GM23338 (cell line): ENCODE results near the gene IGF2R. TPM values are rescaled to one million over a fixed set of nuclear protein-coding genes. Genes with fewer than 3 reads are reported as not detected.

Source experiments
- ATAC-seq: fragments of 200-7000 bp; cut with Tn5 transposase; 3 replicates; pipeline ENCODE4 v1.9.1; 2020
- DNase-seq: peaks from one replicate; pipeline ENCODE4 v3.0.0-alpha.2; 2015; ENCODE audit warnings: low spot score
- H2AFZ ChIP-seq: fragments of 200-600 bp; sonication (generic); 2 replicates; pipeline ENCODE4 v1.8.0; 2016; ENCODE audit warnings: antibody characterized with exemption, mild to moderate bottlenecking, moderate library complexity
- H3F3A ChIP-seq: fragments of 200-600 bp; sonication (generic); replicated peaks from 2 replicates; pipeline ENCODE4 v1.8.0; 2017; ENCODE audit warnings: antibody characterized with exemption, mixed run types, low read depth
- H3K27ac ChIP-seq: fragments of 200-600 bp; sonication (generic); 2 replicates; pipeline ENCODE4 v1.6.1; 2016; ENCODE audit warnings: low read depth
- H3K27me3 ChIP-seq: fragments of 200-600 bp; sonication (generic); 2 replicates; pipeline ENCODE4 v1.8.0; 2016; ENCODE audit warnings: mild to moderate bottlenecking, mixed run types, moderate library complexity; ENCODE audit not compliant: insufficient read depth
- H3K36me3 ChIP-seq: fragments of 200-600 bp; sonication (generic); 2 replicates; pipeline ENCODE4 v1.8.0; 2016; ENCODE audit warnings: mild to moderate bottlenecking; ENCODE audit not compliant: insufficient read depth
- H3K4me1 ChIP-seq: fragments of 200-600 bp; sonication (generic); 2 replicates; pipeline ENCODE4 v1.8.0; 2016; ENCODE audit warnings: mild to moderate bottlenecking, moderate library complexity; ENCODE audit not compliant: insufficient read depth
- H3K4me2 ChIP-seq: fragments of 200-600 bp; sonication (generic); 2 replicates; pipeline ENCODE4 v1.7.1; 2017; ENCODE audit warnings: mixed run types
- H3K4me3 ChIP-seq: fragments of 200-600 bp; sonication (generic); 2 replicates; pipeline ENCODE4 v1.6.1; 2016; ENCODE audit warnings: mixed run types
- H3K79me2 ChIP-seq: fragments of 200-600 bp; sonication (generic); replicated peaks from 2 replicates; pipeline ENCODE4 v1.8.0; 2017; ENCODE audit warnings: mild to moderate bottlenecking; ENCODE audit not compliant: insufficient read depth
- H3K9me2 ChIP-seq: fragments of 200-600 bp; sonication (generic); 2 replicates; pipeline ENCODE4 v1.8.0; 2017; ENCODE audit not compliant: insufficient read depth
- H4K20me1 ChIP-seq: fragments of 200-600 bp; sonication (generic); replicated peaks from 2 replicates; pipeline ENCODE4 v1.8.0; 2017; ENCODE audit warnings: mild to moderate bottlenecking; ENCODE audit not compliant: insufficient read depth
- H3K27ac Mint-ChIP-seq: 2 replicates; pipeline ENCODE4 v1.8.0; 2020; ENCODE audit warnings: inconsistent platforms, mild to moderate bottlenecking, moderate library complexity, mixed read lengths
- H3K27me3 Mint-ChIP-seq: 3 replicates; pipeline ENCODE4 v1.8.0; 2022; ENCODE audit warnings: low read depth, mild to moderate bottlenecking, moderate library complexity, mixed read lengths, inconsistent platforms; ENCODE audit not compliant: insufficient read depth, poor library complexity
- H3K36me3 Mint-ChIP-seq: 3 replicates; pipeline ENCODE4 v1.8.0; 2021; ENCODE audit warnings: low read depth, mild to moderate bottlenecking, inconsistent platforms, moderate library complexity, mixed read lengths
- H3K4me1 Mint-ChIP-seq: 3 replicates; pipeline ENCODE4 v1.8.0; 2020; ENCODE audit warnings: mild to moderate bottlenecking, inconsistent platforms, mixed read lengths
- H3K4me3 Mint-ChIP-seq: 3 replicates; pipeline ENCODE4 v1.8.0; 2021; ENCODE audit warnings: moderate library complexity, mild to moderate bottlenecking, inconsistent platforms, mixed read lengths
- H3K9me3 Mint-ChIP-seq: 3 replicates; pipeline ENCODE4 v1.8.0; 2020; ENCODE audit warnings: moderate library complexity, mild to moderate bottlenecking, inconsistent platforms, mixed read lengths
- POLR2AphosphoS5 ChIP-seq: IDR thresholded peaks from 2 replicates; pipeline ENCODE4 v1.6.1; 2016; ENCODE audit warnings: antibody characterized with exemption, low read depth
- polyA plus RNA-seq: library from polyadenylated mRNA; unstranded; fragments of >200 nt; fragmentation: Nextera tagmentation; extraction: Ambion mirVana; gene quantifications from 2 replicates; pipeline ENCODE4 v1.2.1, GENCODE V29; 2016
- total RNA-seq: library from RNA; depleted of rRNA; stranded (reverse); fragments of >200 nt; shearing (Covaris generic); gene quantifications from 2 replicates; pipeline ENCODE4 v1.2.3, GENCODE V29; 2014
- TF ChIP-seq, protein P1 (sequence below): fragments of 250-450 bp; sonication (Bioruptor Pico); IDR thresholded peaks from 2 replicates; pipeline ENCODE4 v1.5.0; 2020; ENCODE audit warnings: mild to moderate bottlenecking, moderate library complexity
- TF ChIP-seq, protein P2 (sequence below): IDR thresholded peaks from one replicate; pipeline ENCODE4 v1.6.1; 2018; ENCODE audit warnings: antibody characterized with exemption; ENCODE audit not compliant: unreplicated experiment

The IGF2R gene
- total and polyA plus RNA-seq, 2 experiments from 2014 or later: 12.5 to 76.4 TPM

GRCh38 chr6:160005211-160005610, 36.3 kb downstream of the IGF2R start:
- DNase-seq (no peak), ATAC-seq (peak; percentile 63)
- H3K36me3 Mint-ChIP-seq: peaks cover 12% of the 10 kb centered on the region
- H3K4me1 ChIP-seq: no peaks in the 10 kb centered on the region
- H3K27me3 ChIP-seq: no peaks in the 10 kb centered on the region
- peaks cover 36% of the 10 kb centered on the region for H4K20me1 ChIP-seq
- H3K4me1 Mint-ChIP-seq: peaks cover 29% of the 10 kb centered on the region
- TF ChIP-seq POLR2AphosphoS5: no peak
- H2AFZ ChIP-seq: no peak overlapping the region
- H3K9me3 Mint-ChIP-seq: no peaks in the 10 kb centered on the region
- H3K27ac Mint-ChIP-seq: no peak overlapping the region
- H3K27ac ChIP-seq: no peak overlapping the region
- peaks cover 10% of the 10 kb centered on the region for H3K27me3 Mint-ChIP-seq
- no peaks in the 10 kb centered on the region for H3K36me3 ChIP-seq
- peaks cover 80% of the 10 kb centered on the region for H3K79me2 ChIP-seq
- no peaks in the 10 kb centered on the region for H3F3A ChIP-seq
- peak overlapping the region; percentile 72 for H3K4me2 ChIP-seq
- H3K4me3 ChIP-seq: peak overlapping the region; percentile 46
- peak overlapping the region; percentile 63; the same call in 2 of the 3 replicates for H3K4me3 Mint-ChIP-seq
- H3K9me2 ChIP-seq: no peaks in the 10 kb centered on the region

GRCh38 chr6:160005861-160006540, 37.1 kb downstream of the IGF2R start:
- H3K4me1 ChIP-seq: no peaks in the 10 kb centered on the region
- Mint-ChIP-seq H3K27me3 (peaks cover 8% of the 10 kb centered on the region), H3K9me3 (no peaks in the 10 kb centered on the region), H3K27ac (no peak overlapping the region), H3K36me3 (peaks cover 14% of the 10 kb centered on the region), H3K4me3 (peak overlapping the region; percentile 63), H3K4me1 (peaks cover 29% of the 10 kb centered on the region)
- no peak overlapping the region for H2AFZ ChIP-seq
- H3K27ac ChIP-seq: no peak overlapping the region
- peak overlapping the region; percentile 46 for H3K4me3 ChIP-seq
- peak; percentile 79 for ATAC-seq
- peak overlapping the region; percentile 72 for H3K4me2 ChIP-seq
- TF ChIP-seq, protein P1, sequence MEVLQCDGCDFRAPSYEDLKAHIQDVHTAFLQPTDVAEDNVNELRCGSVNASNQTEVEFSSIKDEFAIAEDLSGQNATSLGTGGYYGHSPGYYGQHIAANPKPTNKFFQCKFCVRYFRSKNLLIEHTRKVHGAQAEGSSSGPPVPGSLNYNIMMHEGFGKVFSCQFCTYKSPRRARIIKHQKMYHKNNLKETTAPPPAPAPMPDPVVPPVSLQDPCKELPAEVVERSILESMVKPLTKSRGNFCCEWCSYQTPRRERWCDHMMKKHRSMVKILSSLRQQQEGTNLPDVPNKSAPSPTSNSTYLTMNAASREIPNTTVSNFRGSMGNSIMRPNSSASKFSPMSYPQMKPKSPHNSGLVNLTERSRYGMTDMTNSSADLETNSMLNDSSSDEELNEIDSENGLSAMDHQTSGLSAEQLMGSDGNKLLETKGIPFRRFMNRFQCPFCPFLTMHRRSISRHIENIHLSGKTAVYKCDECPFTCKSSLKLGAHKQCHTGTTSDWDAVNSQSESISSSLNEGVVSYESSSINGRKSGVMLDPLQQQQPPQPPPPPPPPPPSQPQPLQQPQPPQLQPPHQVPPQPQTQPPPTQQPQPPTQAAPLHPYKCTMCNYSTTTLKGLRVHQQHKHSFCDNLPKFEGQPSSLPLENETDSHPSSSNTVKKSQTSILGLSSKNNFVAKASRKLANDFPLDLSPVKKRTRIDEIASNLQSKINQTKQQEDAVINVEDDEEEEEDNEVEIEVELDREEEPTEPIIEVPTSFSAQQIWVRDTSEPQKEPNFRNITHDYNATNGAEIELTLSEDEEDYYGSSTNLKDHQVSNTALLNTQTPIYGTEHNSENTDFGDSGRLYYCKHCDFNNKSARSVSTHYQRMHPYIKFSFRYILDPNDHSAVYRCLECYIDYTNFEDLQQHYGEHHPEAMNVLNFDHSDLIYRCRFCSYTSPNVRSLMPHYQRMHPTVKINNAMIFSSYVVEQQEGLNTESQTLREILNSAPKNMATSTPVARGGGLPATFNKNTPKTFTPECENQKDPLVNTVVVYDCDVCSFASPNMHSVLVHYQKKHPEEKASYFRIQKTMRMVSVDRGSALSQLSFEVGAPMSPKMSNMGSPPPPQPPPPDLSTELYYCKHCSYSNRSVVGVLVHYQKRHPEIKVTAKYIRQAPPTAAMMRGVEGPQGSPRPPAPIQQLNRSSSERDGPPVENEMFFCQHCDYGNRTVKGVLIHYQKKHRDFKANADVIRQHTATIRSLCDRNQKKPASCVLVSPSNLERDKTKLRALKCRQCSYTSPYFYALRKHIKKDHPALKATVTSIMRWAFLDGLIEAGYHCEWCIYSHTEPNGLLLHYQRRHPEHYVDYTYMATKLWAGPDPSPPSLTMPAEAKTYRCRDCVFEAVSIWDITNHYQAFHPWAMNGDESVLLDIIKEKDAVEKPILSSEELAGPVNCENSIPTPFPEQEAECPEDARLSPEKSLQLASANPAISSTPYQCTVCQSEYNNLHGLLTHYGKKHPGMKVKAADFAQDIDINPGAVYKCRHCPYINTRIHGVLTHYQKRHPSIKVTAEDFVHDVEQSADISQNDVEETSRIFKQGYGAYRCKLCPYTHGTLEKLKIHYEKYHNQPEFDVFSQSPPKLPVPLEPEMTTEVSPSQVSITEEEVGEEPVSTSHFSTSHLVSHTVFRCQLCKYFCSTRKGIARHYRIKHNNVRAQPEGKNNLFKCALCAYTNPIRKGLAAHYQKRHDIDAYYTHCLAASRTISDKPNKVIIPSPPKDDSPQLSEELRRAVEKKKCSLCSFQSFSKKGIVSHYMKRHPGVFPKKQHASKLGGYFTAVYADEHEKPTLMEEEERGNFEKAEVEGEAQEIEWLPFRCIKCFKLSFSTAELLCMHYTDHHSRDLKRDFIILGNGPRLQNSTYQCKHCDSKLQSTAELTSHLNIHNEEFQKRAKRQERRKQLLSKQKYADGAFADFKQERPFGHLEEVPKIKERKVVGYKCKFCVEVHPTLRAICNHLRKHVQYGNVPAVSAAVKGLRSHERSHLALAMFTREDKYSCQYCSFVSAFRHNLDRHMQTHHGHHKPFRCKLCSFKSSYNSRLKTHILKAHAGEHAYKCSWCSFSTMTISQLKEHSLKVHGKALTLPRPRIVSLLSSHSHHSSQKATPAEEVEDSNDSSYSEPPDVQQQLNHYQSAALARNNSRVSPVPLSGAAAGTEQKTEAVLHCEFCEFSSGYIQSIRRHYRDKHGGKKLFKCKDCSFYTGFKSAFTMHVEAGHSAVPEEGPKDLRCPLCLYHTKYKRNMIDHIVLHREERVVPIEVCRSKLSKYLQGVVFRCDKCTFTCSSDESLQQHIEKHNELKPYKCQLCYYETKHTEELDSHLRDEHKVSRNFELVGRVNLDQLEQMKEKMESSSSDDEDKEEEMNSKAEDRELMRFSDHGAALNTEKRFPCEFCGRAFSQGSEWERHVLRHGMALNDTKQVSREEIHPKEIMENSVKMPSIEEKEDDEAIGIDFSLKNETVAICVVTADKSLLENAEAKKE (CRISPR knock-in tag): no peak
- TF ChIP-seq, protein P2, sequence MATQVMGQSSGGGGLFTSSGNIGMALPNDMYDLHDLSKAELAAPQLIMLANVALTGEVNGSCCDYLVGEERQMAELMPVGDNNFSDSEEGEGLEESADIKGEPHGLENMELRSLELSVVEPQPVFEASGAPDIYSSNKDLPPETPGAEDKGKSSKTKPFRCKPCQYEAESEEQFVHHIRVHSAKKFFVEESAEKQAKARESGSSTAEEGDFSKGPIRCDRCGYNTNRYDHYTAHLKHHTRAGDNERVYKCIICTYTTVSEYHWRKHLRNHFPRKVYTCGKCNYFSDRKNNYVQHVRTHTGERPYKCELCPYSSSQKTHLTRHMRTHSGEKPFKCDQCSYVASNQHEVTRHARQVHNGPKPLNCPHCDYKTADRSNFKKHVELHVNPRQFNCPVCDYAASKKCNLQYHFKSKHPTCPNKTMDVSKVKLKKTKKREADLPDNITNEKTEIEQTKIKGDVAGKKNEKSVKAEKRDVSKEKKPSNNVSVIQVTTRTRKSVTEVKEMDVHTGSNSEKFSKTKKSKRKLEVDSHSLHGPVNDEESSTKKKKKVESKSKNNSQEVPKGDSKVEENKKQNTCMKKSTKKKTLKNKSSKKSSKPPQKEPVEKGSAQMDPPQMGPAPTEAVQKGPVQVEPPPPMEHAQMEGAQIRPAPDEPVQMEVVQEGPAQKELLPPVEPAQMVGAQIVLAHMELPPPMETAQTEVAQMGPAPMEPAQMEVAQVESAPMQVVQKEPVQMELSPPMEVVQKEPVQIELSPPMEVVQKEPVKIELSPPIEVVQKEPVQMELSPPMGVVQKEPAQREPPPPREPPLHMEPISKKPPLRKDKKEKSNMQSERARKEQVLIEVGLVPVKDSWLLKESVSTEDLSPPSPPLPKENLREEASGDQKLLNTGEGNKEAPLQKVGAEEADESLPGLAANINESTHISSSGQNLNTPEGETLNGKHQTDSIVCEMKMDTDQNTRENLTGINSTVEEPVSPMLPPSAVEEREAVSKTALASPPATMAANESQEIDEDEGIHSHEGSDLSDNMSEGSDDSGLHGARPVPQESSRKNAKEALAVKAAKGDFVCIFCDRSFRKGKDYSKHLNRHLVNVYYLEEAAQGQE: peak; percentile 85
- H3K79me2 ChIP-seq: peaks cover 72% of the 10 kb centered on the region
- H3K27me3 ChIP-seq: no peaks in the 10 kb centered on the region
- H3K36me3 ChIP-seq: no peaks in the 10 kb centered on the region
- H4K20me1 ChIP-seq: peaks cover 36% of the 10 kb centered on the region
- no peaks in the 10 kb centered on the region for H3K9me2 ChIP-seq
- peak; percentile 46 for DNase-seq
- H3F3A ChIP-seq: no peaks in the 10 kb centered on the region
